Trophoblast cell (in vitro differentiated cells and primary cell): ENCODE results near the gene DNMBP.

Experiments used
- DNase-seq, 2 donors: peaks; one replicate each; pipeline ENCODE4 v3.0.0-alpha.2; 2016
- H2AFZ ChIP-seq: 2 replicates; pipeline ENCODE4 v1.6.1; 2013; ENCODE audit warnings: low read length, moderate library complexity, mild to moderate bottlenecking; ENCODE audit not compliant: insufficient read depth, poor library complexity
- H2AK5ac ChIP-seq: 2 replicates; pipeline ENCODE4 v1.6.1; 2013; ENCODE audit warnings: mild to moderate bottlenecking, low read length
- H2BK120ac ChIP-seq: 2 replicates; pipeline ENCODE4 v1.6.1; 2013; ENCODE audit warnings: low read length, mild to moderate bottlenecking, moderate library complexity; ENCODE audit not compliant: insufficient read depth, poor library complexity
- H2BK12ac ChIP-seq: 2 replicates; pipeline ENCODE4 v1.6.1; 2013; ENCODE audit warnings: mild to moderate bottlenecking, low read length, moderate library complexity
- H2BK5ac ChIP-seq: 2 replicates; pipeline ENCODE4 v1.6.1; 2013; ENCODE audit warnings: low read length, low read depth, moderate library complexity, mild to moderate bottlenecking; ENCODE audit not compliant: poor library complexity
- H3K14ac ChIP-seq: 2 replicates; pipeline ENCODE4 v1.6.1; 2013; ENCODE audit warnings: mild to moderate bottlenecking, low read length
- H3K18ac ChIP-seq: 2 replicates; pipeline ENCODE4 v1.6.1; 2013; ENCODE audit warnings: mild to moderate bottlenecking, low read length
- H3K23ac ChIP-seq: 2 replicates; pipeline ENCODE4 v1.6.1; 2013; ENCODE audit warnings: low read length
- H3K27ac ChIP-seq: 2 replicates; pipeline ENCODE4 v1.5.1; 2013; ENCODE audit warnings: low read depth, mild to moderate bottlenecking, inconsistent platforms, low read length, moderate library complexity
- H3K27me3 ChIP-seq: 2 replicates; pipeline ENCODE4 v1.6.1; 2013; ENCODE audit warnings: inconsistent platforms, mild to moderate bottlenecking, low read length, moderate library complexity; ENCODE audit not compliant: insufficient read depth
- H3K36me3 ChIP-seq, 2 experiments: 1 replicate in 1 of 2; 2 replicates in 1 of 2; pipeline ENCODE4 v1.6.1; 2013; ENCODE audit warnings: low read length in 2 of 2, mild to moderate bottlenecking in 2 of 2, moderate library complexity in 1 of 2; ENCODE audit not compliant: insufficient read depth in 2 of 2, control insufficient read depth in 1 of 2
- H3K4ac ChIP-seq: 2 replicates; pipeline ENCODE4 v1.6.1; 2013; ENCODE audit warnings: low read depth, mild to moderate bottlenecking, low read length, moderate library complexity
- H3K4me1 ChIP-seq, 2 experiments: 1 replicate in 1 of 2; 2 replicates in 1 of 2; pipeline ENCODE4 v1.6.1; 2013; ENCODE audit warnings: low read length in 2 of 2, mild to moderate bottlenecking in 2 of 2, moderate library complexity in 1 of 2; ENCODE audit not compliant: insufficient read depth in 2 of 2, control insufficient read depth in 1 of 2
- H3K4me2 ChIP-seq: 2 replicates; pipeline ENCODE4 v1.6.1; 2013; ENCODE audit warnings: inconsistent platforms, mild to moderate bottlenecking, low read length, moderate library complexity
- H3K4me3 ChIP-seq: 2 replicates; pipeline ENCODE4 v1.5.1; 2013; ENCODE audit warnings: mild to moderate bottlenecking, low read depth, low read length, inconsistent platforms
- H3K79me1 ChIP-seq: one replicate; pipeline ENCODE4 v1.6.1; 2013; ENCODE audit warnings: low read length
- H3K79me2 ChIP-seq: 2 replicates; pipeline ENCODE4 v1.6.1; 2013; ENCODE audit warnings: low read length, mild to moderate bottlenecking; ENCODE audit not compliant: control insufficient read depth, insufficient read depth, poor library complexity
- H3K9ac ChIP-seq: 2 replicates; pipeline ENCODE4 v1.6.1; 2013; ENCODE audit warnings: mild to moderate bottlenecking, low read length
- H3K9me3 ChIP-seq: 2 replicates; pipeline ENCODE4 v1.6.1; 2013; ENCODE audit warnings: low read depth, mild to moderate bottlenecking, control low read depth, inconsistent platforms, low read length; ENCODE audit not compliant: insufficient read depth
- H4K12ac ChIP-seq: 2 replicates; pipeline ENCODE4 v1.6.1; 2013; ENCODE audit warnings: low read depth, mild to moderate bottlenecking, low read length, moderate library complexity
- H4K8ac ChIP-seq: 2 replicates; pipeline ENCODE4 v1.6.1; 2013; ENCODE audit warnings: low read depth, mild to moderate bottlenecking, low read length, moderate library complexity
- H4K91ac ChIP-seq: one replicate; pipeline ENCODE4 v1.6.1; 2013; ENCODE audit warnings: low read depth, mild to moderate bottlenecking, low read length, moderate library complexity
- WGBS: extraction: QIAGEN DNeasy Blood & Tissue Kit; methylation state at CpG from one replicate; pipeline ENCODE4 v1.1.7; 2013; ENCODE audit warnings: missing lambda C conversion rate; ENCODE audit not compliant: insufficient read length, insufficient coverage; ENCODE audit errors: extremely low coverage; 5-methylcytosine and 5-hydroxymethylcytosine counted together

DNMBP gene

DNA sequence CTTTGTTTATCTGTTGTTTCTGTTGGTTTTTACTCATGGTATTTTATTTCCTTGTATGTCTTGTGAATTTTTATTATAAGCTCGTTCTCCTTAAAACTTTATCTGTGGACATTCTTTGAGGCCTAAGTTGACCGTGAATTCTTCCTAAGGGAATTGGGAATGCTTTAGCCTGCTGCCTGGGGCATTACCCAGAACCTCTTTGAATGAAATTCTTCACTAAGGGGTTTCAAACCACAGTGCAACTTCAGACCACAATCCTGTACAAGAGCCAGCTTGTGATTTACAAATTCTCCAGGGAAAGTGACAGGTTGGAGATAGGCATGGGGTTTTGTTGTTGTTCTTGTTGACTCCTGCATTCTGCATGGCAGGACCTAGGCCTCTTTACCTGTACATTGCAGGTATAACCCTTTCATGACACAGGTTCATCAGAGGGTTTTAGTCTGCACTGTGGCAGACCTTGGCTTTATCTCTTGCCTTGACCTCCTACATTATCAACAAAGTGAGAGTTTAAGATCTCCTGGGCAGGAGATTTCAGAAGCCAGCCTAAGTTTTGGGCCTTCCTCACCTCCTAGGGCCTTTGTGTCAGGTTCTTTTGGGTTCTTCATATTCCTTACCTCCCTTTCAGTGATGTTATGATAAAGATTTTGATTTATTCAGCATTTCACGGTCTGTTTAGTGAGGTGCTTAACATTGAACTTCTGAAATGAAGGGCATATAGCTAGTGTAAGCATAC, 157.1 kb downstream of the DNMBP start:
- H2BK120ac ChIP-seq: no peak overlapping the region
- H4K91ac ChIP-seq: no peak overlapping the region
- H3K4me3 ChIP-seq: no peak overlapping the region
- H3K4ac ChIP-seq: no peak overlapping the region
- H3K18ac ChIP-seq: no peak overlapping the region
- H3K9me3 ChIP-seq: no peaks in the 10 kb centered on the region
- H2BK5ac ChIP-seq: no peak overlapping the region
- H3K14ac ChIP-seq: no peak overlapping the region
- no peak overlapping the region for H3K9ac ChIP-seq
- no peak overlapping the region for H3K27ac ChIP-seq
- no CpG with 5 or more reads among the region's 3 CpGs for WGBS
- H3K4me2 ChIP-seq: no peak overlapping the region
- DNase-seq: no peak
- no peak overlapping the region for H4K12ac ChIP-seq
- no peak overlapping the region for H2BK12ac ChIP-seq
- no peak overlapping the region for H3K23ac ChIP-seq
- H3K79me2 ChIP-seq: no peaks in the 10 kb centered on the region
- no peak overlapping the region for H4K8ac ChIP-seq
- no peaks in the 10 kb centered on the region for H3K79me1 ChIP-seq
- no peaks in the 10 kb centered on the region for H3K36me3 ChIP-seq
- no peak overlapping the region for H2AFZ ChIP-seq
- no peak overlapping the region for H2AK5ac ChIP-seq
- no peaks in the 10 kb centered on the region for H3K27me3 ChIP-seq
- no peaks in the 10 kb centered on the region for H3K4me1 ChIP-seq

DNA sequence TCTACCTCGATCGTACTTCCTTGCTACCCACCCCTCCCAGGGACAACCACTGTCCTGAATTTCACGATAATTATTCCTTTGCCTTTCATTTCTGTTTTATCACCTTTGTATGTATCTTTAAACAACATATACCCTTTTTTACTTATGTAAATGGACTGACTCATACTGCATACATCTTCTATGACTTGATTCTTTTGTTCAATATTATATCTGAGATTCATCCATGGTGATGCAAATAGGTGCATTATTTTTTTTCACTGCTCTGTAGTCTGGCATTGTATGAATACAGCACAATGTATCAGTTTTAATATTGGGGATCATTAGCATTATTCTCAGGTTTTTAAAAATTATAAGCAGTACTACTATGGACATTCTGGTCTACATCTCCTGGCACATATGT, 157.9 kb downstream of the DNMBP start:
- Histone ChIP-seq H3K36me3 (no peaks in the 10 kb centered on the region), H2AK5ac (no peak overlapping the region), H3K27me3 (no peaks in the 10 kb centered on the region), H3K4me3 (no peak overlapping the region), H3K14ac (no peak overlapping the region), H4K12ac (no peak overlapping the region), H3K23ac (no peak overlapping the region), H2BK120ac (no peak overlapping the region), H4K8ac (no peak overlapping the region), H3K79me2 (no peaks in the 10 kb centered on the region), H3K9me3 (no peaks in the 10 kb centered on the region), H4K91ac (no peak overlapping the region), H3K4ac (no peak overlapping the region), H2BK5ac (no peak overlapping the region), H3K9ac (no peak overlapping the region), H3K4me1 (no peaks in the 10 kb centered on the region), H3K79me1 (no peaks in the 10 kb centered on the region), H3K27ac (no peak overlapping the region), H2AFZ (no peak overlapping the region), H2BK12ac (no peak overlapping the region), H3K4me2 (no peak overlapping the region), H3K18ac (no peak overlapping the region)
- WGBS: no CpG with 5 or more reads among the region's 3 CpGs
- no peak for DNase-seq

DNA sequence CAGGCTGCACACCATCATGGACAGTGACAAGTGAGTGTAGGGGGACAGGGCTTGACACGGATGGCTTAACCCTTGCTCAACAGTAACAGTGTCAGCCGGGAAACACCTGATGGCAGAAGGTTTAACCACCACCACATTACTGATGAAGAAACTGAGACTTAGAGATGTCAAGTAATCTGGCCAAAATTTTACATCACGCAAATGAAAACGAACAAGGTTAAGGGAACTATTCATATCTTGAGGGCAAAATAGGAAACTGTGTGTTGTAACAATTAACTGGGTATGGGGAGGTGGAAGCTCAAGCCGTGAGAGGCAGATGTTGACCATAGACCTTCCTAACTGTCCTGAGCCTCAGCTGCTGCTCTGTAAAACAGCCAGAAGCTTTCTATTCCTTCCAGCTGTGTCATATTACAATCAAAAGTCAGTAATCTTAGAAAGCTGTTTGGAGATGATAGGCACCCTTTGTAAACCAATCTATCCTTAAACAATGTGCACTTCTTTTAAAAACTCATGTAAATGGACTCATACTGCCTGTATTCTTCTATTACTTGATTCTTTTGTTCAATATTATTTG, 158.9 kb downstream of the DNMBP start:
- no peak overlapping the region for H4K12ac ChIP-seq
- WGBS: no CpG with 5 or more reads among the region's 5 CpGs
- no peak overlapping the region for H3K4me2 ChIP-seq
- no peak overlapping the region for H2BK120ac ChIP-seq
- H3K4ac ChIP-seq: no peak overlapping the region
- H2AFZ ChIP-seq: no peak overlapping the region
- no peak overlapping the region for H3K9ac ChIP-seq
- no peaks in the 10 kb centered on the region for H3K4me1 ChIP-seq
- H4K91ac ChIP-seq: no peak overlapping the region
- H2BK5ac ChIP-seq: no peak overlapping the region
- H2BK12ac ChIP-seq: no peak overlapping the region
- no peaks in the 10 kb centered on the region for H3K36me3 ChIP-seq
- H3K27me3 ChIP-seq: no peaks in the 10 kb centered on the region
- H3K9me3 ChIP-seq: no peaks in the 10 kb centered on the region
- no peak for DNase-seq
- no peak overlapping the region for H3K18ac ChIP-seq
- no peak overlapping the region for H3K27ac ChIP-seq
- no peaks in the 10 kb centered on the region for H3K79me2 ChIP-seq
- no peak overlapping the region for H4K8ac ChIP-seq
- no peaks in the 10 kb centered on the region for H3K79me1 ChIP-seq
- no peak overlapping the region for H3K14ac ChIP-seq
- H3K4me3 ChIP-seq: no peak overlapping the region
- H3K23ac ChIP-seq: no peak overlapping the region
- H2AK5ac ChIP-seq: no peak overlapping the region

GRCh38 chr10:99850021-99850766, 159.6 kb downstream of the DNMBP start:
- no peak overlapping the region for H4K12ac ChIP-seq
- no peaks in the 10 kb centered on the region for H3K9me3 ChIP-seq
- H3K4me1 ChIP-seq: no peaks in the 10 kb centered on the region
- no peak overlapping the region for H3K18ac ChIP-seq
- DNase-seq: peak; percentile 34 to 77
- WGBS: no CpG with 5 or more reads among the region's 11 CpGs
- H4K8ac ChIP-seq: no peak overlapping the region
- H2BK12ac ChIP-seq: no peak overlapping the region
- no peak overlapping the region for H3K4ac ChIP-seq
- no peak overlapping the region for H2AK5ac ChIP-seq
- H3K27ac ChIP-seq: no peak overlapping the region
- no peak overlapping the region for H2BK120ac ChIP-seq
- no peak overlapping the region for H2BK5ac ChIP-seq
- H3K79me2 ChIP-seq: no peaks in the 10 kb centered on the region
- H4K91ac ChIP-seq: no peak overlapping the region
- no peak overlapping the region for H3K23ac ChIP-seq
- H3K36me3 ChIP-seq: no peaks in the 10 kb centered on the region
- H3K14ac ChIP-seq: no peak overlapping the region
- no peak overlapping the region for H3K9ac ChIP-seq
- no peak overlapping the region for H2AFZ ChIP-seq
- H3K27me3 ChIP-seq: no peaks in the 10 kb centered on the region
- no peak overlapping the region for H3K4me2 ChIP-seq
- no peak overlapping the region for H3K4me3 ChIP-seq
- H3K79me1 ChIP-seq: no peaks in the 10 kb centered on the region
